SK-N-MC (cell line): ENCODE data around the gene CSKMT.

Source experiments
- EZH2 ChIP-seq: fragments of 200-600 bp; sonication (generic); IDR thresholded peaks from one replicate; pipeline ENCODE4 v1.6.1; 2017; ENCODE audit warnings: antibody characterized with exemption
- FOXP2 ChIP-seq: optimal IDR thresholded peaks from 2 replicates; pipeline ENCODE3; 2011; ENCODE audit warnings: mild to moderate bottlenecking, moderate library complexity; ENCODE audit not compliant: insufficient read depth; ENCODE audit errors: extremely low read length, control extremely low read depth
- POLR2AphosphoS5 ChIP-seq: IDR thresholded peaks from 2 replicates; pipeline ENCODE4 v1.6.1; 2012; ENCODE audit warnings: mild to moderate bottlenecking, low read depth, low read length, borderline replicate concordance

GRCh38 chr11:62708793-62709192 is 43.7 kb downstream of the CSKMT start:
- TF ChIP-seq EZH2 (no peak), POLR2AphosphoS5 (no peak), FOXP2 (no peak)
